Endothelial cell of umbilical vein (primary cell): Measurements from ENCODE around the gene CIAPIN1. TPM values are rescaled to one million over a fixed set of nuclear protein-coding genes. Genes with fewer than 3 reads are reported as not detected.

Source experiments
- BruUV-seq: library from RNA; stranded (reverse); fragments of 400-500 nt; replicated peaks from 2 replicates; lab custom pipeline; 2021; lab: Mats Ljungman, UMichigan
- CTCF ChIA-PET: fragments of 300-600, 350-600 bp; sonication (Branson Sonifier 250); formaldehyde crosslinking; loops from one replicate; lab custom pipeline; 2021; ENCODE audit warnings: antibody characterized with exemption, inconsistent platforms; lab: Charles Lee
- POLR2A ChIA-PET: fragments of 300-600, 350-600 bp; sonication (Branson Sonifier 250); formaldehyde crosslinking; loops from one replicate; lab custom pipeline; 2021; ENCODE audit warnings: antibody characterized with exemption, inconsistent platforms; lab: Charles Lee
- DNase-seq: peaks from one replicate; pipeline ENCODE4 v3.0.0-alpha.2; 2011; ENCODE audit warnings: low read depth, low spot score
- FAIRE-seq: peaks from 2 replicates; lab custom pipeline; 2011; peaks lifted over from hg19 to GRCh38; lab: Jason Lieb, UNC
- H2AFZ ChIP-seq: 2 replicates; pipeline ENCODE4 v1.6.0; 2012; ENCODE audit warnings: low read depth, low read length, control low read depth, inconsistent platforms
- H3K27ac ChIP-seq: 2 replicates; pipeline ENCODE4 v1.5.1; 2011; ENCODE audit warnings: low read depth, mild to moderate bottlenecking, control low read depth, low read length, moderate library complexity; ENCODE audit not compliant: insufficient read depth
- H3K27me3 ChIP-seq, 2 experiments: 2 replicates each; pipeline versions ENCODE4 v1.6.0 to v1.6.1; 2011; ENCODE audit warnings: low read length in 2 of 2, mixed read lengths in 1 of 2; ENCODE audit not compliant: control insufficient read depth in 2 of 2, insufficient read depth in 2 of 2
- H3K36me3 ChIP-seq, 2 experiments: 2 replicates in 1 of 2; 3 replicates in 1 of 2; pipeline ENCODE4 v1.5.1; 2011; ENCODE audit warnings: low read length in 2 of 2, mild to moderate bottlenecking in 1 of 2, moderate library complexity in 1 of 2; ENCODE audit not compliant: control insufficient read depth in 2 of 2, insufficient read depth in 2 of 2; ENCODE audit errors: extremely low read depth in 1 of 2
- H3K4me1 ChIP-seq: 3 replicates; pipeline ENCODE4 v1.5.1; 2011; ENCODE audit warnings: mild to moderate bottlenecking, low read length; ENCODE audit not compliant: control insufficient read depth, insufficient read depth; ENCODE audit errors: extremely low read depth
- H3K4me2 ChIP-seq: 2 replicates; pipeline ENCODE4 v1.6.1; 2011; ENCODE audit warnings: low read length, control low read depth, mixed read lengths; ENCODE audit not compliant: insufficient read depth
- H3K4me3 ChIP-seq, 3 experiments: fragments of 200-600 bp in 1 of 3; sonication (generic), shearing (Covaris generic) in 1 of 3; replicated peaks in 1 of 3; 2 replicates each; pipeline ENCODE4 v1.5.1; 2011 to 2016; ENCODE audit warnings: control low read depth in 3 of 3, low read length in 3 of 3, mild to moderate bottlenecking in 2 of 3, inconsistent platforms in 1 of 3, low read depth in 1 of 3, moderate library complexity in 1 of 3; ENCODE audit not compliant: insufficient read depth in 1 of 3
- H3K79me2 ChIP-seq: 2 replicates; pipeline ENCODE4 v1.6.0; 2012; ENCODE audit warnings: low read length, inconsistent platforms; ENCODE audit not compliant: control insufficient read depth, insufficient read depth
- H3K9ac ChIP-seq: replicated peaks from 2 replicates; pipeline ENCODE3; 2011; ENCODE audit warnings: low read length, control low read depth; ENCODE audit not compliant: insufficient read depth; ENCODE audit errors: extremely low read depth
- H3K9me1 ChIP-seq: replicated peaks from 3 replicates; pipeline ENCODE4 v1.6.0; 2011; ENCODE audit warnings: mild to moderate bottlenecking, low read length; ENCODE audit not compliant: control insufficient read depth, insufficient read depth; ENCODE audit errors: extremely low read depth
- H3K9me3 ChIP-seq: replicated peaks from 2 replicates; pipeline ENCODE4 v1.5.1; 2012; ENCODE audit warnings: low read length, inconsistent platforms; ENCODE audit not compliant: control insufficient read depth, insufficient read depth
- H4K20me1 ChIP-seq: replicated peaks from 2 replicates; pipeline ENCODE3; 2011; ENCODE audit warnings: mild to moderate bottlenecking, low read length; ENCODE audit not compliant: control insufficient read depth, insufficient read depth; ENCODE audit errors: extremely low read depth
- EZH2 ChIP-seq: IDR thresholded peaks from 2 replicates; pipeline ENCODE4 v1.6.1; 2012; ENCODE audit warnings: borderline replicate concordance, low read depth, mild to moderate bottlenecking, moderate library complexity, low read length, inconsistent platforms; ENCODE audit not compliant: severe bottlenecking
- FOS ChIP-seq: IDR thresholded peaks from 2 replicates; pipeline ENCODE4 v1.6.1; 2011; ENCODE audit warnings: mild to moderate bottlenecking, low read length, moderate library complexity, borderline replicate concordance; ENCODE audit not compliant: insufficient read depth
- GATA2 ChIP-seq: IDR thresholded peaks from 2 replicates; pipeline ENCODE4 v1.7.0; 2011; ENCODE audit warnings: low read depth, mild to moderate bottlenecking, moderate library complexity, mixed read lengths, low read length; ENCODE audit not compliant: insufficient read length, insufficient read depth
- JUN ChIP-seq: IDR thresholded peaks from 2 replicates; pipeline ENCODE4 v1.6.1; 2011; ENCODE audit warnings: borderline replicate concordance, low read depth; ENCODE audit not compliant: insufficient read length, insufficient read depth
- MAX ChIP-seq: IDR thresholded peaks from 2 replicates; pipeline ENCODE4 v1.6.1; 2011; ENCODE audit not compliant: insufficient read depth, insufficient read length
- MYC ChIP-seq: IDR thresholded peaks from one replicate; pipeline ENCODE4 v1.6.1; 2011; ENCODE audit warnings: mild to moderate bottlenecking, low read depth, low read length
- POLR2A ChIP-seq: IDR thresholded peaks from 2 replicates; pipeline ENCODE4 v1.6.1; 2012; ENCODE audit warnings: low read depth, mild to moderate bottlenecking, control low read depth, low read length
- POLR2AphosphoS5 ChIP-seq: IDR thresholded peaks from 2 replicates; pipeline ENCODE4 v1.6.1; 2012; ENCODE audit warnings: low read depth, mild to moderate bottlenecking, control low read depth, low read length, moderate library complexity; ENCODE audit not compliant: insufficient read depth
- dilution Hi-C: fragments of 300-500 bp; cut with MboI; formaldehyde crosslinking; loops from one replicate; pipeline ENCODE4 v1.15.0; 2019; ENCODE audit warnings: low sequenced_read_pairs; ENCODE audit not compliant: extremely low pct_ligation_motif_present
- intact Hi-C: fragments of 100-400 bp; cut with micrococcal nuclease; formaldehyde crosslinking; loops from one replicate; pipeline ENCODE4 v1.10.0; 2022
- polyA plus RNA-seq, 4 experiments: library from polyadenylated mRNA; depleted of rRNA in 3 of 4; stranded (reverse) in 3 of 4; unstranded in 1 of 4; fragments of >200 nt; gene quantifications; 2 replicates each; pipeline versions ENCODE4 v1.2.1 to v1.2.3, GENCODE V29; 2011 to 2012; ENCODE audit warnings: missing spikeins in 1 of 4
- total RNA-seq: library from RNA; stranded (reverse); gene quantifications from 2 replicates; pipeline ENCODE4 v1.2.3, GENCODE V29; 2021
- TF ChIP-seq, protein P1 (sequence below), 2 donors: IDR thresholded peaks; 1 replicate in 1 of 2; 2 replicates in 1 of 2; pipeline ENCODE4 v1.5.1; 2011; ENCODE audit warnings: low read length in 2 of 2, mild to moderate bottlenecking in 2 of 2, moderate library complexity in 2 of 2, control low read depth in 1 of 2, inconsistent platforms in 1 of 2, low read depth in 1 of 2; ENCODE audit not compliant: insufficient read depth in 1 of 2; ENCODE audit errors: extremely low read depth in 1 of 2

Gene CIAPIN1
- total and polyA plus RNA-seq, 2 donors (not counting 3 experiments of a cell fraction or from before 2014, with no cell fraction given): 74.6 to 77.9 TPM

DNA sequence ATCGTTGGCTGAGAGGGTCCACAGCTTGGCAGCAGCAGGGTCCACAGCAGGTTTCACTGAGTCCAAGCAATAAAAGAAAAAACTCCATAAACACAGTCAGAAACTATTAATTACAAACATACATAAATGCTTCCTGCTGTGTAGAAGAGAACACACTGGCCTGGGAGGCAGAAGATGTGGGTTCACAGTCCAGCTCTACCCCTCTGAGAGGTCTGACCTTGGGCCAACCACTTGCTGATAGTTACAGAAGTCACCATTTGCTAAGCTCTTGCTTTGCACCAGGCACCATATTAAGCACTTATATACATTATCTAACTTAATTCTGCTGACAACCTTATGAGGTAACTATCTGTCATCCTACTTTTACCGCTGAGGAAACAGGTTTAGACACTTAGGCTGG lies 14.7 kb downstream of the CIAPIN1 start:
- Histone ChIP-seq H3K4me2 (no peak overlapping the region), H4K20me1 (no peaks in the 10 kb centered on the region), H3K4me3 (no peak overlapping the region), H2AFZ (no peak overlapping the region), H3K27ac (no peak overlapping the region), H3K79me2 (no peaks in the 10 kb centered on the region), H3K4me1 (no peaks in the 10 kb centered on the region), H3K9me1 (no peaks in the 10 kb centered on the region), H3K27me3 (no peaks in the 10 kb centered on the region), H3K9me3 (no peaks in the 10 kb centered on the region), H3K36me3 (peaks cover 22 to 44% of the 10 kb centered on the region in 2 experiments), H3K9ac (no peak overlapping the region)
- no peak for FAIRE-seq
- BruUV-seq: no TSS peak
- no peak for DNase-seq
- dilution Hi-C loops (no loop called here), intact Hi-C loops (no loop called here)
- ChIA-PET POLR2A (no interaction called here), CTCF (interaction anchor here (1.6 to 2.5 kb wide), 2 partner anchors 15 to 87 kb away, joined by 5 to 7 read pairs; no protein-coding TSS in a partner anchor)
- no peak for TF ChIP-seq POLR2A
- no peak for TF ChIP-seq POLR2AphosphoS5
- TF ChIP-seq JUN: no peak
- no peak for TF ChIP-seq EZH2
- no peak for TF ChIP-seq FOS
- TF ChIP-seq MYC: no peak
- no peak for TF ChIP-seq MAX
- TF ChIP-seq, protein P1, sequence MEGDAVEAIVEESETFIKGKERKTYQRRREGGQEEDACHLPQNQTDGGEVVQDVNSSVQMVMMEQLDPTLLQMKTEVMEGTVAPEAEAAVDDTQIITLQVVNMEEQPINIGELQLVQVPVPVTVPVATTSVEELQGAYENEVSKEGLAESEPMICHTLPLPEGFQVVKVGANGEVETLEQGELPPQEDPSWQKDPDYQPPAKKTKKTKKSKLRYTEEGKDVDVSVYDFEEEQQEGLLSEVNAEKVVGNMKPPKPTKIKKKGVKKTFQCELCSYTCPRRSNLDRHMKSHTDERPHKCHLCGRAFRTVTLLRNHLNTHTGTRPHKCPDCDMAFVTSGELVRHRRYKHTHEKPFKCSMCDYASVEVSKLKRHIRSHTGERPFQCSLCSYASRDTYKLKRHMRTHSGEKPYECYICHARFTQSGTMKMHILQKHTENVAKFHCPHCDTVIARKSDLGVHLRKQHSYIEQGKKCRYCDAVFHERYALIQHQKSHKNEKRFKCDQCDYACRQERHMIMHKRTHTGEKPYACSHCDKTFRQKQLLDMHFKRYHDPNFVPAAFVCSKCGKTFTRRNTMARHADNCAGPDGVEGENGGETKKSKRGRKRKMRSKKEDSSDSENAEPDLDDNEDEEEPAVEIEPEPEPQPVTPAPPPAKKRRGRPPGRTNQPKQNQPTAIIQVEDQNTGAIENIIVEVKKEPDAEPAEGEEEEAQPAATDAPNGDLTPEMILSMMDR (IDR thresholded peaks at IDR 0.05; ENCODE audit: extremely low read depth in 1 of 2, insufficient read depth in 1 of 2, low read depth in 1 of 2, low read length in 2 of 2): no peak
- no peak for TF ChIP-seq GATA2
